Calu3 (cell line): Measurements from ENCODE around the gene ZNF320. TPM values are rescaled to one million over a fixed set of nuclear protein-coding genes. Genes with fewer than 3 reads are reported as not detected.
A peak's percentile ranks its signal among the peaks of the same experiment; 100 is the strongest.

Source experiments
- BruUV-seq: library from RNA; stranded (reverse); fragments of 400-500 nt; replicated peaks from 2 replicates; lab custom pipeline; 2021; lab: Mats Ljungman, UMichigan
- CTCF ChIA-PET: fragments of 300-600 bp; sonication (Branson Sonifier 250); formaldehyde crosslinking; loops from one replicate; lab custom pipeline; 2022; ENCODE audit warnings: antibody characterized with exemption; lab: Charles Lee
- DNase-seq: peaks from one replicate; pipeline ENCODE4 v3.0.0; 2022
- H3K27ac Mint-ChIP-seq: one replicate; pipeline ENCODE4 v1.8.0; 2022; ENCODE audit warnings: mixed read lengths; ENCODE audit not compliant: unreplicated experiment
- H3K27me3 Mint-ChIP-seq: one replicate; pipeline ENCODE4 v1.8.0; 2022; ENCODE audit warnings: mixed read lengths; ENCODE audit not compliant: unreplicated experiment
- H3K36me3 Mint-ChIP-seq: one replicate; pipeline ENCODE4 v1.8.0; 2022; ENCODE audit warnings: mild to moderate bottlenecking, moderate library complexity, mixed read lengths; ENCODE audit not compliant: insufficient read depth, unreplicated experiment
- H3K4me1 Mint-ChIP-seq: one replicate; pipeline ENCODE4 v1.8.0; 2022; ENCODE audit warnings: mild to moderate bottlenecking, low read depth, mixed read lengths; ENCODE audit not compliant: unreplicated experiment
- H3K4me3 Mint-ChIP-seq: one replicate; pipeline ENCODE4 v1.8.0; 2022; ENCODE audit warnings: mild to moderate bottlenecking, low read depth, moderate library complexity, mixed read lengths; ENCODE audit not compliant: unreplicated experiment
- H3K9me3 Mint-ChIP-seq: one replicate; pipeline ENCODE4 v1.8.0; 2022; ENCODE audit warnings: low read depth, mixed read lengths; ENCODE audit not compliant: unreplicated experiment
- intact Hi-C: fragments of 100-400 bp; cut with micrococcal nuclease; formaldehyde crosslinking; loops from one replicate; pipeline ENCODE4 v1.10.0; 2022; ENCODE audit not compliant: unreplicated experiment
- total RNA-seq: library from RNA; stranded (reverse); gene quantifications from 2 replicates; pipeline ENCODE4 v1.2.3, GENCODE V29; 2022
- TF ChIP-seq, protein P1 (sequence below): fragments of 200-600 bp; IDR thresholded peaks from one replicate; pipeline ENCODE4 v1.8.0; 2022; ENCODE audit warnings: antibody characterized with exemption; ENCODE audit not compliant: unreplicated experiment

The ZNF320 gene
- total RNA-seq, 1 experiment from 2014 or later = 2.5 TPM

DNA sequence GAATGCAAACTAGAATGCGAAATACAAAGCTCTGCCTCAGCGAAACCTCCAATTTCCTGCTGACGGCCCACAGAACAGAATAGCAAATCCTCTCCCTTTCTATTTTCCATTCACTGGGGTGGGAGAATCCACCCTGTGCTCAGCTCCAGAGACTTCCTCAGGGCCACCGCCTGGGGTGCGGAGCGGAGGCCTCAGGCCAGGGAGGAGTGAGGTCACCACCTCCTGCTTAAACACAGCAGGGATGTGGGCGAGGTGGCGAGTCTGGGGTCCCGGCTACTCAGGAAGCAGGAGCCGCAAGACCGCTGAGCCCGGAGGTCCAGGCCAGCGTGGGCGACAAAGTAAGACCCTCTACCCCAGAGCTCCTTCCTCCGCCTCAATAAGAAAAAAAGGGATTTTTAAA, 666 bp upstream of the ZNF320 start:
- Mint-ChIP-seq H3K4me1 (no peaks in the 10 kb centered on the region), H3K27ac (no peak overlapping the region), H3K36me3 (peaks cover 30% of the 10 kb centered on the region), H3K9me3 (peaks cover 8% of the 10 kb centered on the region), H3K27me3 (no peaks in the 10 kb centered on the region), H3K4me3 (no peak overlapping the region)
- TF ChIP-seq, protein P1, sequence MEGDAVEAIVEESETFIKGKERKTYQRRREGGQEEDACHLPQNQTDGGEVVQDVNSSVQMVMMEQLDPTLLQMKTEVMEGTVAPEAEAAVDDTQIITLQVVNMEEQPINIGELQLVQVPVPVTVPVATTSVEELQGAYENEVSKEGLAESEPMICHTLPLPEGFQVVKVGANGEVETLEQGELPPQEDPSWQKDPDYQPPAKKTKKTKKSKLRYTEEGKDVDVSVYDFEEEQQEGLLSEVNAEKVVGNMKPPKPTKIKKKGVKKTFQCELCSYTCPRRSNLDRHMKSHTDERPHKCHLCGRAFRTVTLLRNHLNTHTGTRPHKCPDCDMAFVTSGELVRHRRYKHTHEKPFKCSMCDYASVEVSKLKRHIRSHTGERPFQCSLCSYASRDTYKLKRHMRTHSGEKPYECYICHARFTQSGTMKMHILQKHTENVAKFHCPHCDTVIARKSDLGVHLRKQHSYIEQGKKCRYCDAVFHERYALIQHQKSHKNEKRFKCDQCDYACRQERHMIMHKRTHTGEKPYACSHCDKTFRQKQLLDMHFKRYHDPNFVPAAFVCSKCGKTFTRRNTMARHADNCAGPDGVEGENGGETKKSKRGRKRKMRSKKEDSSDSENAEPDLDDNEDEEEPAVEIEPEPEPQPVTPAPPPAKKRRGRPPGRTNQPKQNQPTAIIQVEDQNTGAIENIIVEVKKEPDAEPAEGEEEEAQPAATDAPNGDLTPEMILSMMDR = no peak
- BruUV-seq = no TSS peak
- intact Hi-C loops = no loop called here
- CTCF ChIA-PET = no interaction called here
- DNase-seq = no peak

DNA sequence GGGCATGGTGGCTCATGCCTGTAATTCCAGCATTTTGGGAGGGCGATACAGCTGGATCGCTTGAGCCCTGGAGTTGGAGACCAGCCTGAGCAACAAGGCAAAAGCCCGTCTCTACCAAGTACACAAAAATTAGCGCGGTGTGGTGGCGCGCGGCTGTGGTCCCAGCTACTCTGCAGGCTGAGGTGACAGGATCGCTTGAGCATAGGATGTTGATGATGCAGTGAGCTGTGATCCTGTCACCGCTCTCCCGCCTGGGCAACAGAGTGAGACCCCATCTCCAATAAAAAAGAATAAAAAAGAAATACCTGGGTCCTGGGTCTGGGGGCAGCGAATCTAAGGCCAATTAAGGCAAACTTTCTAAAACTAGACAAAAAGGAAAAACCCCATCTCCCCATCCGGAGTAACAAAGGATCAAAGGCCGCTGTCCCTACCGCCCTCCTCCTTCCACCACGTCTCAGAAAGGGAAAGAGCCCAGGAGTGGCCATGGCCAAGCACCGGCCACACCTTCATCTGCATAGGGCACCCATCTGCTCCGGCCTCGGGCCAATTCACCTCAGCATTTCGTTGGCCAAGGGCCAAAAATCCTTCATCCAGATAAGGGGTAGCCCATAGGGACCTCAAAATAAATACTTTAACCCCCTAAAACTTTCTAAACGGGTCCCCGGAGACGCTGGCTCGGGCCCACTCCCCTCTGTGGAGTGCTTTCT, 851 bp downstream of the ZNF320 start:
- DNase-seq = peak; percentile 22
- intact Hi-C loops = no loop called here
- H3K9me3 Mint-ChIP-seq = peaks cover 14% of the 10 kb centered on the region
- H3K36me3 Mint-ChIP-seq = peaks cover 30% of the 10 kb centered on the region
- TF ChIP-seq, protein P1 = no peak
- peak overlapping the region; percentile 42 for H3K27ac Mint-ChIP-seq
- CTCF ChIA-PET = no interaction called here
- H3K27me3 Mint-ChIP-seq = no peaks in the 10 kb centered on the region
- no TSS peak for BruUV-seq
- H3K4me3 Mint-ChIP-seq = peak overlapping the region; percentile 81
- no peaks in the 10 kb centered on the region for H3K4me1 Mint-ChIP-seq

DNA sequence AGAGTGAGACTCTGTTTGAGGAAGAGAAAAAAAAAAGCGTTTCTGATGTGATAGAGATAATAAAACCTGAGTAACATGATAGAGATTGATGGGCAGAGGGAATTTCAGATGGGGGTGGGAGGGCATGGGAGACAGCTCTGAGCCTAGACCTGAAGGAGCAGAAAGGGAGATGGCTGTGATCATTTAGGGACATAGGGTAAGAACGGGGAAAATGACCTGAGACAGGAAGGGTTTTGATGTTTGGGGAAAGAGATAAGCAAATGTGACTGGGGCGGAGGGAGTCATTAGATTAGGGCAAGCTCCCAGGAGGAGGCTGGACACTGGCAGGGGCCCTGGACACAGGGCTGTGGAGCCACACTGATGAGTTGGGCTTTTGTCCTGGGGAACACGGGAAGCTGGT, 6.1 kb downstream of the ZNF320 start:
- Mint-ChIP-seq H3K27ac (no peak overlapping the region), H3K4me3 (no peak overlapping the region), H3K27me3 (no peaks in the 10 kb centered on the region), H3K4me1 (no peaks in the 10 kb centered on the region), H3K36me3 (peaks cover 6% of the 10 kb centered on the region), H3K9me3 (peaks cover 13% of the 10 kb centered on the region)
- CTCF ChIA-PET = no interaction called here
- DNase-seq = no peak
- no TSS peak for BruUV-seq
- intact Hi-C loops = no loop called here
- TF ChIP-seq, protein P1 = no peak

DNA sequence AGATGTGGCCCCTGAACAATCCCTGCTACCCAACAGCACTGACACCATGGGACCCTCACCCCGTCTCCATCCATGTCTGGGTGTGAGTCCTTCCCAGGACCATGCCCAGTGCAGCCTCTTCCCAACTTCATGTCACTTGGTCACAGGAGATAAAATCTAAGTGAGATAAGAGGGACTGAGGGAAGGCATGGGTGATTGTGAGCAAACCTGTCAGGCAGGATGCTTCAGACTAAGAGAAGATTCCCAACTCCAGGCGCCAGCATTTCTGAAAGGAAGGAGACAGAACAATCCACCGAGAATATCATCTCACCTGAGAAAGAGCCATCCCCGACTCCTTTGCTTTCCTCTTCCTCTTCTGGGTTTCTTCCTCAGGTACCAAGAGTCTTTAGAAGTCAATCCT, 7.5 kb downstream of the ZNF320 start:
- DNase-seq = no peak
- TF ChIP-seq, protein P1 = no peak
- H3K27me3 Mint-ChIP-seq = no peaks in the 10 kb centered on the region
- no TSS peak for BruUV-seq
- H3K4me3 Mint-ChIP-seq = no peak overlapping the region
- no peak overlapping the region for H3K27ac Mint-ChIP-seq
- peaks cover 6% of the 10 kb centered on the region for H3K36me3 Mint-ChIP-seq
- peaks cover 13% of the 10 kb centered on the region for H3K9me3 Mint-ChIP-seq
- intact Hi-C loops = no loop called here
- no peaks in the 10 kb centered on the region for H3K4me1 Mint-ChIP-seq
- CTCF ChIA-PET = no interaction called here
